Inflammatory macrophage treated with lipopolysaccharide for 4 hours (primary cell): ENCODE data around the gene PRSS38.

Experiments used
- DNase-seq: peaks from one replicate; pipeline ENCODE4 v3.0.0-alpha.2; 2020

Gene PRSS38

GRCh38 chr1:227886993-227887696 is 71.7 kb downstream of the PRSS38 start:
- DNase-seq, result no peak

GRCh38 chr1:227887697-227888403 is 72.4 kb downstream of the PRSS38 start:
- DNase-seq, result no peak

GRCh38 chr1:227888404-227889046 is 73.0 kb downstream of the PRSS38 start:
- no peak for DNase-seq

GRCh38 chr1:227889047-227889862 is 73.8 kb downstream of the PRSS38 start:
- no peak for DNase-seq

- DNase-seq, result no peak
Observed at GRCh38 chr1:227889863-227890405, 74.5 kb downstream of the PRSS38 start.

GRCh38 chr1:227890451-227891222 is 75.2 kb downstream of the PRSS38 start:
- DNase-seq, result no peak

- DNase-seq, result no peak
Observed at GRCh38 chr1:227891223-227891954, 75.9 kb downstream of the PRSS38 start.

- no peak for DNase-seq
Observed at GRCh38 chr1:227891955-227892488, 76.5 kb downstream of the PRSS38 start.

GRCh38 chr1:227892489-227893299 is 77.2 kb downstream of the PRSS38 start:
- DNase-seq, result no peak

GRCh38 chr1:227893300-227893948 is 77.9 kb downstream of the PRSS38 start:
- no peak for DNase-seq

- DNase-seq, result no peak
Observed at GRCh38 chr1:227893949-227894721, 78.7 kb downstream of the PRSS38 start.

GRCh38 chr1:227894831-227895451 is 79.5 kb downstream of the PRSS38 start:
- no peak for DNase-seq
